Stimulated activated CD4-positive, alpha-beta T cell treated with anti-CD3 and anti-CD28 coated beads, Interleukin-15, amount 100 ng/mL, for 48 hours (primary cell): ENCODE data around the gene GPSM1.

ENCODE experiments used
- DNase-seq, 2 donors: peaks; one replicate each; pipeline ENCODE4 v3.0.0-alpha.2; 2020; ENCODE audit warnings: low read depth in 2 of 2

GPSM1 gene

DNA sequence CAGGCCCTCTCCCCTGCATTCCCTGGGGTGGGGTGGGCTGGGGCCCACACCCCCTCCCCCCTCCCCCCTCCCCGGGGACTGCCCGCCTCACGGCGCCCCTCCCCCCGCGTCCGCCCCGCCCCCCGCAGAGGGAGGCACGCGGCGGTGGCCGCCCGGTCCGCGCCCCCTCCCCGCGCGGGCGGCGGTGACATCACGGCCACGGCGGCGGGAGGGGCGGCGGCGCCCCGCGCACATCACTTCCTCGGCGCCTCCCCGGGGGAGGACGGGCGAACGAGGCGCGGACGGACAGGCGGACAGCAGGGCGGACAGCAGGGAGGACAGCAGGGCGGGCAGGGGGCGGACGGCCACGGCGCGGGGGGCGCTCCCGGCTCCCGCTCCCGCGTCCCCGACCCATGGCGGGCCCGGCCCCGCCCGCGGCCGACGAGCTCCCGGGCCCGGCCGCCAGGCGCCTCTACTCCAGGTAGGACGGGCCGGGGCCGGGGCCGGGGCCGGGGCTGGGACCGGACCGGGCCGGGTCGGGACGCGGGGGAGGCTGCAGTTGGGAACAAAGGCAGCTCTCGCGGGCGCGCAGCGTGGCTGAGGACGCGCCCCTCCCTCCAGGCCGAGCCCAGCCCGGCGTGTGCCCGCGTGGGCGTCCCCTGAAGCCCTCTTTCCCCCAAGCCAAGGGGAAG is at the start of gene GPSM1:
TSS of gene GPSM1 (plus strand) at position 236 of the 671 bp plus-strand sequence. CDS start at position 393, 157 bp downstream.
- peak in 1 of 2 donors; percentile 30 for DNase-seq

GRCh38 chr9:136277746-136278145 is 49.6 kb upstream of the GPSM1 start:
- DNase-seq = no peak

- no peak for DNase-seq
These were observed 49.1 kb upstream of the GPSM1 start for GRCh38 chr9:136278221-136278620.

- no peak for DNase-seq
These were observed 48.4 kb upstream of the GPSM1 start for GRCh38 chr9:136278894-136279293.

- no peak for DNase-seq
These were observed 47.9 kb upstream of the GPSM1 start for GRCh38 chr9:136279471-136279870.

DNA sequence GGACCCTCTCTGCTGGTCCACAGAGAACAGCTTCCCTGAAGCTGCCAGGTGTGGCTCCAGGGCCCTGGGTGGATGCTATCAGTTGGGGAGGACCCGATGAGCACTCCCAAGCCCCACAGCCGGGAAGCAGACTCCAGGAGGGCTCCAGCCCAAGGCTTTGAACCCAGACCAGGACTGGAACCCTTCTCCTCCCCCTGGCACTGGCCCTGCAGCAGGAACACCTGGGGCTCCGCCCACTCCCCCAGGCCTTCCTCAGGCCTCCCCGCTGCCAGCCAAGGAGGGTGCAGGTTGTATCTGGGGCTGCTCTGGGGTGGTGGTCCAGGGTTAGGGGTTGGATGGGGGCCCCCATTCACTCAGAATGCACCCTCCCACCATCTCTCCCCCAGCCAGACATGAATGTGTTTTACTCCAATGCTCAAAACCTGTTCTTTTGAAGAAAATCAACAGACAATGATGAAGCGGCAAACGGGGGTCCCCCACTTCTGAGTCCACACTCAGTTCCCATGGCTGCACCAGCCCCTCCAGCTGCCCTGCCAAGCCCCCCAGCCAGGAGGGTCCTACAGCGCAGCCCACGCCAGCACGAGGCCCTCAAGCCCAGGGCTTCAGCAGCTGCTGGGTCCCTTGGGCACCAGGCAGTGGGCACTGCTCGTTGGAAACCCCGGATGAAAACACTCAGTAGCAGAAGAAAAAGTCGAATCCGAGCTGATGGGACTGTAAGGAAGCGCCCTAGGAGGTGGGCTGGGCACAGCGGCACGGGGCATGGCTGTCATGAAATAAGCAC is 46.6 kb upstream of the GPSM1 start:
- no peak for DNase-seq

- DNase-seq = no peak
These were observed 45.7 kb upstream of the GPSM1 start for GRCh38 chr9:136281421-136282271.

DNA sequence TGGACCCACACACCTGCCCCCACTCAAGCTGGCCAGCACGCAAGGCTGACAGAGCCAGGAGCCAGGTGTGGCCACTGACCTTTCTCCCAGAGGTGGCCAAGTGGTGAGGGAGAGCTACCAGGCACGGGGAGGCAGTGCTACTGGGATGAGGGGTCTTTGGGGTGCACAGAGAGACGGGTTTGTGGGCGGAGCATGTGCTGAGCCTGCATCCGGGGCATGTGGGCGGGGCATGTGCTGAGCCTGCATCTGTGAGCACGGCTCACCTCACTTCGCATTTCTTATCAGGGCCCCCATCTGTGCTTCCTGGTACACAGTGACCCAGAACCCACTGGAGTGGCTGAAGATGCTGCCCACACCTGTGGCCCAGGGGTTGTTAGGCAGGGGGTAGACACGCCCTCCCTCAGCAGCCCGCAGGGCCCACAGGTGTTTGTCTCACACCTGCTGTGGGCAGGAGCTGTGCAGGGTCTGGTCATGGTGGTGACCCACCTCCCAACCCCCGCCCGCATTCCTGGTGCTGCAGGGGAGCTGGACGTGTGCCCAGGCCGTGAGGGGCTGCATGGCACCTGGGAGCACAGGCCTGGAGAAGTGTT is 45.0 kb upstream of the GPSM1 start:
- DNase-seq = no peak

GRCh38 chr9:136283291-136284235 is 43.8 kb upstream of the GPSM1 start:
- DNase-seq = peak; percentile 39 to 63

DNA sequence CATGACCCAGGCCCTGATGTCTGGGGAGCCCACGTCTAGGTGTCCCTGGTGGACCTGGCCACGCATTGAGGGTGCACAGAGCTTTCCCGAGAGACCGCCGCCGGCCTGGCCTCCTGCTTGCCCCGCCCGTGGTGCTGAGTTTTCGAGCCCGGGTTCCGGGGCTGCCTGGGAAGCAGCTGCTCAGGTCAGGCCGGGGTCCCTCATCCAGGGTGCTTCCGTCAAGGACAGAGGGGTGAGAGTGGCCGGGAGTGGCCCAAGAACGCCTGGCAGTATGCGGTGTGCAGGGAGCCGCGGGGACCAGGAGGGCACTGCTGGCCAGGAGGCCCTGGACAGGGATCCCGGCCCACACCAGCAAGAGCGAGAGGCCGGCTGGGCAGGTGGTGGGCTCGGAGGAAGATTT is 43.0 kb upstream of the GPSM1 start:
- DNase-seq = no peak

GRCh38 chr9:136284951-136285350 is 42.4 kb upstream of the GPSM1 start:
- DNase-seq = no peak

DNA sequence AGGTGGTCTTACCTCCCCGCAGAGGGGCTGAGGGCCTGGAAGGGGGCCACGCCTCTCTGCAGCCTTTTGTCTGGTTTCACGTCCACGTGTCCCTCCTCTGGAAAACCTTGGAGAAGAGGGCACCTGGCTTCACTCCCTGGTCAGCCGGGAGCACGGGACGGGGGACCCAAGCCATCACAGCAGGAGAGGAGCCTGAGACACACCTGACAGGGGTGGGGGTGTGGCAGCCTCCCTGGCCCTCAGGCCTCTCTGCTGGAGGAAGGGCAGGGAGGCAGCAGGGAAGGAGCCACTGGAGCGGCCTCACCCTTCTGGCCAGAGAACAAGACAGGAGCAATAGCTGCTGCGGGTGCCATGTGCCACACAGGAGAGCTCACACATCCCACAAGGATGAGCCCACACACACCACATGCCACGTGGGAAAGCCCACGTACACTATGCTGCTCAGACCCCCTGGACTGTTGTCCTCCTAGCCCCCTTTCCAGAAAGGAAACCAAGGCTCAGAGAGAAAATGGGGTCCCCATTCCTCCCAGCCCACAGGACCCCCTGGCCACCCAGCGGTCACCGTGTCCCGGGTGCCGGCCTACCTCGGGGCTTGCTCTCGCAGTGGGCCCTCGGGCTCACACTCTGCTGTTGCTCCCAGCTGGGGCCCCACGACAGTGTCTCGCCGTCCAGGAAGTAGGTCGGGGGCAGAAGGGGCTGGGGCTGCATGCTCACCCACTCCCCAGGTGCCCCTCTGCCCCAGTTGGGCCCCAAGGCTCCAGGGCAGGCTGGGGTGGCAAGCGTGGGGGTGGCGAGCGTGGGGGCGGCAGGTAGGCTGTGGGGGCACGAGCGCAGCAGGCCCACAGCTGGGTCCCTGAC is 41.6 kb upstream of the GPSM1 start:
- no peak for DNase-seq

DNA sequence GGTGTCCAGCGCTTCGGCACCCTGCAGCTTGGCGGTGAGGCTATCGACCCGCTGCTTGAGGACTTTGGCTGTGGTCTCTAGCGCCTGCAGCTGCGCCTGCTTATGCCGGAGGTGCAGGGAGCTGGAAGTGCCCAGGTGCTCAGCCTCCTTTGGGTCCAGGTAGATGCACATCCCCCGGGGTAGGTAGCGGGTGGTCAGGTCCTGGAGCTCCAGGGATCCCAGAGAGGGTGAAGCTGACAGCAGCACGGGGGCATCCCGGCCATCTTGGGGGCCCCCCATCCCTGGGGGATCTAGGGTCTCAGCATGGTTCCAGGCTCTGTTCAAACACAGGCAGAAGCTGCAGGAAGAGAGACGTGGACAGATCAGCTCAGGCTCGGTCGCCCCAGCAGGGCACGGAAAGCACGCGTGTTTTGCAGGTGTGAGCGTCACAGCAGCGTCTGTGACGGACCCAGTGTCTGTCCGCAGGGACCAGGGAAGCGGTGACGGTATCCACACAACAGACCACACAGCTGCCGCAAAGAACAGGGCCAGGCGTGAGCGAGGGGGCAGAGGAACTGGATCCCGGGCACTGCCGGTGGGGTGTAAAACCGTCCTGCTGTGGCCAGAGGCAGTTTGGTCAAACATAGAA is 40.9 kb upstream of the GPSM1 start:
- DNase-seq = no peak

- no peak for DNase-seq
These were observed 40.4 kb upstream of the GPSM1 start for GRCh38 chr9:136286987-136287379.

- no peak for DNase-seq
These were observed 39.2 kb upstream of the GPSM1 start for GRCh38 chr9:136287960-136288753.

DNA sequence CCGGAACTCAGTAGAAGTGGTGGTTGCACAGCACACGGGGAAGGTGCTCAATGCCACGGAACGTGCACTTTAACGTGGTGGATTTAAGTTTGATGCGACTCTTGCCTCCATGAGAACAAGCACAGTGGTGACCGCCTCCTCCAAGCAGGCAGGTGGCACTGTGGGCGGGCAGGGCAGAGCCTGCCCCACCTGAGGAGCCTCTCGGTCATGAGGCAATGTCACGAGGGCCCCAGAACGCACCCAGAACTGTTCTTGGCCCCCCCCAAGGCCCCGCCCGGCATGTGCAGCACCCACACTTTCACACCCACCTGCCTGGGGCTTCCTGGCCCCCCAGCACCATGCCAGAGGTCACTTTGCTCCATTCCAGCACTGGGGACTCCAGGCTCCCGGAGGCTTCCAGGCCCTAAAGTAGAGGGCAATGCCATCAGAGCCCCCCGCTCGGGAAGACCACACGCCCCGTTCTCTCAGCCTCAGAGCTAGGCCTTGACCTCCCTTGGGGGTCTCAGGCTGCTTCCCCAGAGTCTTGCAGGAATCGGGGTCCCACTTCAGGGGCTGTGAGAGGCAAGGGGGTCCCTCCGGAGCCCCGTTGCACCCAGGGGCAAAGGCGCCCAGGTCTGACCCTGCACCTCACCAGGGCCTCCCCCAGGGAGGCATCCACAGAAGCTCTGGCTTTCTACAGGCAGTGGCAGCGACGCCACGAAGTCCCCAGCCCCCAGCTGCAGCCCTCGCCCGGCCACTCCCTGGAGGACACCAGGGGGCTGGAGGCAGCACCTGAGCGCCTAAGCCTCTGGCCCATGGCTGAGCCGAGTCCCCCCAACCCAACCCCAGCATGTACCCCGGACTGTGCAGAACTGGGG is 37.5 kb upstream of the GPSM1 start:
- DNase-seq = no peak

DNA sequence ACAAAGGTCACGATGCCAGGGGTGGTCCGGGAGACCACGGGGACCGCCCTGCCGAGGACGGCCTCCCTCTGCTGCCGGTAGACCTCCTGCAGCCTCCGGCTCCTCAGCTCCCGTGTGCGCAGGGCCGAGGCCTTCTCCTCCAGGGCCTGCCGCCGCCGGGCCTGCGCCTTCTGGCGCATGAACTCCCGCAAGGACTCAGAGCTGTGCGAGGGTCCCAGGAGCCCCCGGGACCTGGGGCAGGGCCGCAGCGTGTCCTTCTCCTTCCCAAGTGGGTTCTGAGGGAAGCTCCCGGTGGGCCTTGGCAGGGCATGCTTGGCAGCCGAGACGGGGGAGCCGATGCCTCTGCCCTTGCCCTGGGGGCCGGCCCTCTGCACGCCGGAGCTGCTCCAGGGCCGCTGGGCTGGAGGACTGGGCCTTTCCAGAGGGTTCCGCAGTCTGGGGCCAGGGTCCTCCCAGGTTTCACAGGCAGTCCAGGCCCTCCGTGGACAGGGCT is 36.8 kb upstream of the GPSM1 start:
- DNase-seq = no peak
